Renal cortical epithelial cell (primary cell): ENCODE data around the gene BLNK. TPM values are rescaled to one million over a fixed set of nuclear protein-coding genes. Genes with fewer than 3 reads are reported as not detected.
"Not testable (repeated sequence)": the region's sequence is repeated elsewhere in the genome, so short reads cannot be mapped to it uniquely, and the experiment has no call there.

Experiments used
- DNase-seq: peaks from one replicate; pipeline ENCODE4 v3.0.0-alpha.2; 2011; ENCODE audit warnings: low read depth
- total RNA-seq: library from RNA; depleted of rRNA; stranded (reverse); fragments of >200 nt; gene quantifications from 2 replicates; pipeline ENCODE4 v1.2.3, GENCODE V29; 2014

BLNK gene
- 0.35 and 2.8 TPM in 2 replicates for total RNA-seq

DNA sequence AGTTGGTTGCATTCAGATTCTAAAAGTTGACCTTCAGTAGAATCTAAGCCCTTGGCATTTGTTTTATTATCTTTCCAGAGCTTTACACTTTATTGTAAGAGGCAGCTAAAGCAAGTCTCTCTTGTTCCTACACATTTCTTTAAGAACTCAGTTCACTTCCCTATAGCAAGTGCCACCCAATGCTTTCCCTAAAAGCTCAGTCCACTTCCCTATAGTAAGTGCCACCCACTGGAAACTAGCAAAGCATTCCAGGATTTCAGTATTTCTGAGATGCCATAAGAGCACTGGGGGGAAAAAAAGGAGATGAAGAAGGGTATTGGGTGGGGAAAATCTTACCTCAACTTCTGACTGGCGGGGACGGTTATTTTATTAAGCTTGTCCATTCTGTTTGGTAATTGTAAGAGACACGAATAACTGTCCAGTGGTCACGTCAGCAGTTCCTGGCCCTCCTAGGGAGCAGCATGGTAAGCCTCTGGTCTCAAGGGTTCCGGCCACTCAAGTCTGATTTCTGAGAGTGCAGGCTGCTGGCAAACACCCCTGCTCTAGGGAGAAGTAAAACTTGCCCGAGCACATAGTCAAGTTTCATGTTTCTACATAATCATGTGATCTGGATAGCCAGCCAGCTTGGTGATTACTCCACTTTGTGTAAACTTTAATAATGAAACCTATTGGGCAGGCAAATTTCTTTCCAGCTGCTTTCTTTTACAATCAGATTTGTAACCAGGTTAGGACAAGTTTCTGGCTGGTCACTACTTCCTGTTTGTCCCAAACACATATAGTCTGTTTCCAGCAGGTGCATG, at the start of gene BLNK:
BLNK (minus strand) TSS at position 554 of the 800 bp plus-strand sequence; CDS start at position 383, 171 bp downstream.
- DNase-seq: peak; percentile 94

DNA sequence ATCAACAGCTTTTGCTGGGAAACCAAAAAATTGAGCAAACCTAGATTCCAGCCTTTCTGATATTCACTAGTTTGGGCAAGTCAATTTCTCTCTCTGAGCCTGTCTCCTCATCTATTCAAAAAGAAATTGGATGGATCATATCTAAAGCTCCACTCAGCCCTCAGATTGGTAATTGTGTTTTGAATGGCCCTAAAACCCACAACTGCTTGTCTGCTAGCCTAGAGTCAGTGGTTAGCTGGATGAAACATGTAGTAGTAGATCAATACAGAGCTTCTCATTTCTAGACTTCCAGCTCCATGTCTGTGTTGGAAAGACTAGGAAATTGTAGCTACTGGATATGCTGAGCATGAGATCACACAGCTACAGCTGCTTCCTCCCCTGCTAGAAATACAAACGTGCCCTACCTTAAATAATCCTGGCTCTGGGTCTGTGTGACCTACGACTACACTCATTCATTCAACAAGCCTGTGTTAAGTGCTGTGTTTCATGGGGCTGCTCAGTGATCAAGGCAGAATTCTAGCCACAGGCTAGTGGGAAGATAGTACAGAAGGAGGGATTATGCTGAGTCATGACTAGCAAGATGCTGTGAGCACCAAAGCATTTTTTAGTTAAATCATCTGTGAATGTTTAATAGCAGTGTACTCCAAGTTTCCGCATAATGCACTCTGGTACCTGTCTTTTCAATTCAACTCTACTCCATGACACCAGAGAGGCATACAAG, 48.5 kb upstream of the BLNK start:
- peak; percentile 66 for DNase-seq

DNA sequence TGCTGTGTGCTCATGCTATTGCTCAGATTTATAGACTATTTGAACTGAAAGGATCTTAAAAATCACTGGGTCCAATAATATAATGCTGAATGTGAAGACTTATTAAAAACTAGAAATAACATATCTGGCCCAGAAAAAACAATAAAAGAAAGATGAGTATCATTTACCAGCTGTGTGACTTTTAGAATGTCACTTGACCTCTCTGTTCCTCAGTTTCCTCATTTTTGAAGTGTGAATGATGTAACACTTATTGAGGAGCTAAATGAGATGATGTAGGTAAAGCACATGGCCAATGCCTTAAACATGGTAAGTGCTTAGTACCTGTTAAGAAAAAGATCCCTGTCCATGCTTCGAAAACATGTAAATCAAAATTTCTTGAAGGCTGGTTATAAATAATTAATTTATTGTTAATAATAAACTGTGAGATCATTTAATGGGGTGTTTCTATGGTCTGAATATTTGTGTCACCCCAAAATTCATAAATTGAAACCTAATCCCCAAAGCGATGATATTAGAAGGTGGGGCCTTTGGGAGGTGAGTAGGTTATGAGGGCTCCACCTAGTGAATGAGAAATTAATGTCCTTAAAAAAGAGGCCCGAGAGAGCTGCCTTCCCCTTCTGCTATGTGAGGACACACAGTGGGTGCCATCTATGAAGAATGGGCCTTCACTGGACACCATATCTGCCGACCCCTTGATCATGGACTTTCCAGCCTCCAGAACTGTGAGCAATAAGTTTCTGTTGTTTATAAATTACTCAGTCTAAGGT, 45.9 kb upstream of the BLNK start:
- no peak for DNase-seq

DNA sequence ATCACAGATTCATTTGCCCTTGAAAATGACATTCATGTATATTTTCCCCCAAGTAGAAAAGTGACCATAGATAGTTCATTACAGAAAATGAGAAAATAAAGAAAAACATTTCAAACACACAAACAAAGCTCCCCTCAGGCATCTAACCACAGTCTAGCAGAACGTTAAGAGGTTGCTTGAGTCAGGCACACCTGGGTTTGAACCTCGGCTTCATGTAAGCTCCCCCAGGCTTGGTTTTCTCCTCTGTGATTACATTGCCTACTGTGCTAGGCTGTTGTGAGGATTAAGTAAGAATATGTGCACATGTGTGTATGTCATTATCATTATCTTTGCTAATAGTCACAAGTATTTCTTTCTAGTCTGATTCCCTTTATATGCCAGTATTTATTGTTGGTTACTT, 42.0 kb upstream of the BLNK start:
- DNase-seq: no peak

DNA sequence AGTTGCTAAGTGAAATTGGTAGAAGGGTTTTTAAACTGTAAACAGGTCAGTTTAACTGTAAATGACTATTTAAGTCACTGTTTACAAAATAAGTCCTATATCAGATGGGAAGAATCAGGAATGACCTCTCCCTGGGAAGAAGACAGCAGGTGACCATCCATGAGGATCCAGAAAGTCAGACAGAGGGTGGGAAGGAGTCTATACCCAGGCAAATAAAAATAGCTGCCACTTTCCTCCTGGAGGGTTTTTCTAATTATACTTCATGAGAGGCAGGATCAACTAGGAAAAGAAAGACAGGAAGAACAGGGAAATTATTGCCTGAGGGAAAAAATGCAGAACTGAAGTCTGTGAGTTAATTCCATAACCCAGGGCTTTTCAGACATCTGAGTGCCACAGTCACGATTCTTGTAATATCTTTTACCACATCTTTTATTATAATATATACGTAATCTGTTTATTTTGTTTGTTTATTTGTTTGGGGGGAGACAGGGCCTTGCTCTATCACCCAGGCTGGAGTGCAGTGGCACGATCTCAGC, 39.9 kb upstream of the BLNK start:
- no peak for DNase-seq

DNA sequence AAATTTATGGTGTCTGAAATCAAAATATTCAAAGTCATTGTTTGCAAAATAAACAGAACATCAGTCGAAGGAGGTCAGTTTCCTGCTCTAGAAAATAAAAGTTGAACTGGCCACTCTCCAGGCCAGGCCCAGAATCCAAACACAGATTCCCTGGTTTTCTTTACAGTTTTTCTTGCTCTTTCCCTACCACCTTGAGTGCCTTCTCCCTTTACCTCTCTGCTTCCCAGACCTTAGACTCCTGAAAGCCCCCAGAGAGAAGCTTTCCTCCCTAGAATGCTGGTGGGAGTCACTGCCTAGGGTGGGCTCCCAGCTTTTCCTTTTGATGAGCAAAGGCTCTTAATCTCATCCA, 38.9 kb upstream of the BLNK start:
- no peak for DNase-seq

DNA sequence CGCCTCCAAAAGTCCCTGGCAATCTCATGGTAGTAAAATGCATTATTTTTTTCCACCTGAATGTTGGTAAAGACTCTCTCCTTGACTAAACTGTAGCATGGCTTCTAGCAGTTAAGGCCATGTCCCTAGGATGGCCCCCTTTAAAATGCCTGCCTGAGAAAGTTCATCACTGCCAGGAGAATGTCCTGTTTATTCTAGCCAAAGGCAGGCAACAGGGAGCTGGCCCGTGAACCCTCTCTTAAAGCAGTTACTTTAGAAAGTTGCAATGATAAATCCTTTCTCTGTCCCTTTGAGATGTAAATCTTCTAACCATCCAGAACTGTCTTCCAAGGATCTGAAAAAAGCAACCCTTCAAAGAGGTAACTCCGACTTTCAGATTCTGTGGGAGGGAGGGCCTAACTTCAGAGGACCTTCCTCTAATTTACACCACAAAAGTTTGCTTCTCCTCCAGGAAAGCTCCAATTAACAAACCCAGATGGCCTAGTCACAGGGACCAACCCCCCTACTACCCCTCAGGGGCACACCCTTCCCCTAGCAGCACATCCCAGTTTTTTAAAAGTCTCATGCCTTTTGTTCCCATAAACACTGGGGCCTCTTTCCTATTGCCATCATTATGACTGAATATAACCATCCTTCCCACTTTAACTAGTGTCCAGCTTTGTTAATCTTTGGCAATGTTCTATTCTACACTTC, 38.4 kb upstream of the BLNK start:
- no peak for DNase-seq

DNA sequence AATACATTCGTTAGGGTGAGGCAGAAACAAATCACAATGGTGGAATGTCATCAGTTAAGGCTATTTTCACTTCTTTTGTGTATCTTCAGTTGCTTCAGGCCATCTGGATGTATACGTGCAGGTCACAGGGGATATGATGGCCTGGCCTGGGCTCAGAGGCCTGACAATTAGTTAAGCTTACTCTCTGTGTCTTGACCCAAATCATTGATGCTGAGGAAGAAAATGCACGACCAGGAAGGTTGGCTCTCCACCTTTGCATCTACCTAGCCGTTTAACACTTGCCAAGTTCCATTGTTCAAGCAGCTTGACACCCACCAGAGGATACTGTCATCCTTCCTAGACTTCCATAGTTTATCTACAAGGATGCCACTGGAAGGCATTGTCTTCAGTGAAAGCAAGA, 37.5 kb upstream of the BLNK start:
- not testable (repeated sequence) for DNase-seq

DNA sequence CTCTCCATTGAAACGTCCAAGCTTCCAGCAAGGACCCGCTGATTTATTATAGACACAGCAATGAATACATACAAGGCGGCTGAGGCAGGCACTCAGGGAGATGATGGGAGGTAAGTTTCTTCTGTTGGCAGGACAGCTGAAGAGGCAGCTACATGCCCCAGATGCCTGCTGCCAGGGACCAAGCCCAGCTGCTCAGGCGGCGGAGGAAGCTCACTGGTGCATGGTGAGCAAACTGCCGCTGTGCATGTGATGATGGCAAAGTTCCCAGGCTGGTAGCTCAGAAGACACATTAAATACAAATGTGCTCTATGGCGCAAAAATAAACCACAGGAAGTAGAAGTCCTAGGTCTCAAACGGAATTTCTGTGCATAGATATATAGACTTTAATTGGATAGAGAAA, 35.1 kb upstream of the BLNK start:
- peak; percentile 79 for DNase-seq

DNA sequence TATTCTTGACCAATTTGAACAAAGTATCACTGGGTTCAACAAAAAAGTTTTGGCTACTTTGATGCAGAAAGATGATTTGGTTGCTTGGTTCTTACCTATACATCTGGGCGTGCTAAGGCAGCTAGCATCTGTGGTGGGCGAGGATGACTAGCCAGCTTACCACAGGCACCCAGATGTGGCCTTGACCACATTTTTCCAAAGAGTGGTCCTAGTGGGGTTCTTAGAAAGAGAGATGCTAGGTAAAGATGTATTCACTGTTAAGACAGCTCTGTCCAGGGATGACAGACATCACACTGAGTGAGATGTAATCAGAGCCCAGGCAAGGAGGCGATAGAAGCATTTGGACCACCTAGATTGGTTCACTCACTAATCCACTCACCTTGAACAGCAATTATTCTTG, 33.6 kb upstream of the BLNK start:
- no peak for DNase-seq

DNA sequence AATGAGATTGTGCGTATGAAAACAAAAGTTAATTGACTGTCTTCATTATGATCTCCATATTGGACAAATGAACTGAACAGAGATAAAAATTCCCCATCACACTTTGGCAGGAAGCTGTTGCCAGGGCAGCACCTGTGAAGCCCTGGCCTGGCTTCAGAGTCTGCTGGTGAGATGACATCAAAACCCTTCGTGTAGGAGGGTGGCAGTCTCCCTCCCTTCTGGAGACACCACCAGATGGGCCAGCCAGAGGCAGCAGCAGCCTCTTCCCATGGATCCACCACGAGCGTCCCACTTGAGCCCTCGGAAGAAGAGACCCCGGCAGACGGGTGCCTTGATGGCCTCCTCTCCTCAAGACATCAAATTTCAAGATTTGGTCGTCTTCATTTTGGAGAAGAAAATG, 32.9 kb upstream of the BLNK start, which contains the start of gene DNTT:
DNTT (plus strand) TSS at position 205 of the 400 bp plus-strand sequence; CDS start at position 269, 64 bp downstream.
- DNase-seq: no peak

DNA sequence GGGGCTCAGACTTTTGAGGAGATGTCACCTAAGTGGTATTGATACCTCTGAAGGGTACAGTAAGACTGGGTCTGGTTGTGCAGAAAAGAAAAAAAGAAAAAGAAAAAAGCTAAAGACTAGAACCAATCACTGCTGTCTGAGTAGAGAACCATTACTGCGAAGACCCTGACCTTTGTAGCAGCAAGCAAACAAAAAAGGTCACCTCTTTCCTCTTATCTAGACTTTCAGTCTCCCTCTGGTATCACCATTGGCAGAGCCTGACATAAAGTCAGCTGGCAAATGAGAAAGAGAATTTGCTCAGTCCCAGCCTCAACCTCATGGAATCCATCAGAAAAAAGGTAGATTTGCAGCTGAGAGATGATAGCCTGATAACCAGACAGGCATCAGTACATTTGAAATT, 30.2 kb upstream of the BLNK start:
- no peak for DNase-seq

DNA sequence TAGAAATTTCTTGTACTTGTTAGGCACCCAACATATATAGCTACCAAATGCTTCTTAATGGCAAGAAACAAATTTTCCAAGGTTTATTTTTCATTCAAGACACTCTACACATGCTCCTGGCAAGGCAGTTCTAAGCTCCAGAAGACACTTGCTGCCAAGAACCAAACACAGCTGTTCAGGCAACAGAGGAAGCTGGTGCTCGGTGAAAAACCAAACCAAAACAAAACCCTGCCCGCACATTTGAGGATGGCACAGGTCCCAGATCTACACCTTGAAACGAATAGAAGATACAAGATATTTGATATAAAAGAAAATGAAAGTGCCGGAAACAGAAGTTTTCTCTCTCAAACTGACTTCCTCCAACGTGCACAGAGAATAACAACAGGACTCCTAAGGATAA, 28.0 kb upstream of the BLNK start:
- DNase-seq: no peak

DNA sequence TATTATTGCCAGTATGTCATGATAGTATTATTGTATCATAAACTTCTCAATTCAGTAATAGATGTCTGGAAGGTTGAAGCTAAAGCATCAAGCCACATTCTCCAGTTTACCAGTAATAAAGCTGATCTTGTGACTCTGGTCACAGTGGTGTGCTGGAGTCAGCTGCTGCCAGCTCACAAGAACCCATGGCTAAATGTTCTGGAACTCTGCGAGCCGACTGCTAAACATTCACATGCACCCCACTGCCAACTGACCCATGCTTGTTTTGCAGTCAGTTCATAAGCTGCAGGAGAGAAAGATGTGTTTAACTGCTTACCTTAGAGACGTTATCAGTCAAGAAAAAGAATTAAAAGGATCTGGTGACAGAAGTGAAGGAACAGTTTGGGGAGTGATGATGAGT, 27.0 kb upstream of the BLNK start:
- no peak for DNase-seq

DNA sequence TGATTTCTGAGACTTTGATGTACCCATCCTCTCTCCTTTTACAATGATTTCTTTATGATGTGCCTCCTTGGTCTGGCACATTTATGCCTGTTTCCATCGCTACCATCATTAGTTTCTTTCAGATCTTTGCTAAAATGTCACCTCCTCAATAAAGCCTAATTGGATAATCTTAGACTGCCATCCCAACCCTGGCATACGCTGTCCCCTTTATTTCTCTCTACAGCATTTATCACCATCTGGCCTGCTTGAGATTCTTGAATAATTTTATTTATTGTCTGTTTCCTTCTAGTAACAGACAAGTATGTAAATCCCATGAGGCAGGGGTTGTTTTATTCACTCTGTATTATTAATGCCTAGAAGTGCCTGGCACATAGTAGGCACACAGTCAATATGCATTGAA, 26.1 kb upstream of the BLNK start:
- DNase-seq: no peak

DNA sequence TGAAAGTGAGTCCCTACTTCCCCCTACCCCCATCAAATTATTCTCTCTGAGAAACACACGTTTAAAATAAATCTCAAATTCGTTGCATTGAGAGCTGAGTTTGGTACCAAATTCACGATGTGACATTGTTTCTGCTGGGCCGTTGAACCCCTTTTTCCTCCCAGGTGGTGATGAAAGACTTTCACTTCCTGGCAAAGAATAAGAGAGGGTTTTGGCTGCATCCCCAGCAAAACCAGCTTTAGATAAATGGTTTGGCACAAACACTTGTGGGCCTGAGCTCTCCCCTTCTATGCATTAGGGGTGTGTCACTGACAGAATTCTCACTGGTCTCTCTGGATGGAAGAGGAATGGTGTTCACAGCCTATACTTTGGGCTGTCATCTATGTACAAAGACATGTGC, 24.1 kb upstream of the BLNK start:
- DNase-seq: no peak

DNA sequence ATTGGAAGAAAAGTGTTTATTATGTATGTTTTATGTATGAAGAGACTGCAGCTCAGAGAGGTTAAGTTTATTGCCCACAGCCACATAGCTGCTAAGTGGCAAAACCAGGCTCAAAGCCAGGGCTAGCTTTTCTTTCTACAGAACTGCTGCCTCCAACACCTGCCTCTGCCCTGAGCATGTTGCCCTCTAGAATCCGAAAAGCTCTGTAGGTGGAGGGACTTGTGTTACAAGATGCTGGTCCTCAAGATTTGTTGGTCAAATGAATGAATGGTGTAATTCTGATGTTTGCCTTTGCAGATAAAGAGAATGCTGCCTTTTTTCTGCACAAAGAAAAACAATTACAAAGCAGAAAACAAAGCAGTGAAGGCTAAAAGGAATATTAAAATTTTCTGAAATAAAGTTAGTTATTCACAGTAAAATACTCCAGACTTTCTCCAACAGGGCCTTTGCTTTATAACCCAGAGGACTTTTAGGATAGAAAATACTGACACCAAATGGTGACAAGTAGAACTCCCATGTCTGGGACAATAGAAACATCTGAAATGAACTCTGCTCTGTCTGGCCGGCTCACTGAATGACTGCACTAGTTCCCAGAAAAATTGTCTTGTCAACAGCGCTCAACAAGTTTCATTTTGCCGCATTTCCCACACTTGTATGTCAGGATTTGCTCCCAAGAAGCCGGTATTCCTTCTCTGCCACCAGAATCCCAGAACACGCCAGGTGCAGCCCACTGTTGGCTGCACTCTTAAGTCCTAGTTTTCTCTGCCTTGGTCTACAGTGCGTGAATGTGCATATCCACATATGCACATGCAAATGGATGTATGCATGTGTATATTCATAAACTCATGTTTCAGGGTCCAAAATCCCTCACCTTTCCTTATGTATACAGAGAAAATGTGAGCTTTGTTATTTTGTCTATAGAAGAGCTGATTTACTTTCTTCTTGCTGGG, 21.9 kb upstream of the BLNK start:
- DNase-seq: peak; percentile 68

DNA sequence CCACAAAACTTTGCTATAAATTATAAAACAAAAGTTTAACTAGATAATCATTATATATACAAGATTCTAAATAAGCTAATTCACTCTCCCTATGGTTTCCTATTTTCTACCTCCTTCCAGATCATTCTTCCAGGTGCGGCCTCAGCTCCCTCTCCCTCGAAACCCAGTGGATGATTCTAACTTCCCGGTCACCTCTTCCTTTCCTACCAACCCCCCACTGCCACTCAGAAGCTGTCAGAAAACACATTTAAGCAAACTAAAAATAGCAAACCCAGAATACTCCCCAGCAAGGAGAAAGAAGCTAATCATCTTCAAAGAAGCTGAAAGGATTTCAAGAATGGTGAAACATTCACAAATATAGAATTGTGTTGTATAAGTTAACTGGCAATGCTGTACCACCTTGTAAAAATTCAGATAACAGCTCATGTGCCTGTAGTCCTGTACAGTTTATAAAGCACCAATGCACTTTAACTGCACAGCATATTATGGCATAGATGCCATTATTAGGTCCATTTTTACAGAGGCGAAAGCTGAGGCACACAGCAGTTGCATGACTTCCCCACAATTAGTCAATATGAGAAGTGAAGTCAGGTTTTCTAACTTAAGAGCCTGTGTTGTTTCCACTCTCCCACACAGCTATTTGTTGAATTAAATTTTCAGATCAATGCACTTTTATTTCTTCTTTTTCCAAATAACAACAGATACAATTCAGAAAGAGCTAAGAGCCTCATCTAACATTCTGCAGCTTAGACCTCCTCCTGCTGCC, 19.2 kb upstream of the BLNK start:
- no peak for DNase-seq

DNA sequence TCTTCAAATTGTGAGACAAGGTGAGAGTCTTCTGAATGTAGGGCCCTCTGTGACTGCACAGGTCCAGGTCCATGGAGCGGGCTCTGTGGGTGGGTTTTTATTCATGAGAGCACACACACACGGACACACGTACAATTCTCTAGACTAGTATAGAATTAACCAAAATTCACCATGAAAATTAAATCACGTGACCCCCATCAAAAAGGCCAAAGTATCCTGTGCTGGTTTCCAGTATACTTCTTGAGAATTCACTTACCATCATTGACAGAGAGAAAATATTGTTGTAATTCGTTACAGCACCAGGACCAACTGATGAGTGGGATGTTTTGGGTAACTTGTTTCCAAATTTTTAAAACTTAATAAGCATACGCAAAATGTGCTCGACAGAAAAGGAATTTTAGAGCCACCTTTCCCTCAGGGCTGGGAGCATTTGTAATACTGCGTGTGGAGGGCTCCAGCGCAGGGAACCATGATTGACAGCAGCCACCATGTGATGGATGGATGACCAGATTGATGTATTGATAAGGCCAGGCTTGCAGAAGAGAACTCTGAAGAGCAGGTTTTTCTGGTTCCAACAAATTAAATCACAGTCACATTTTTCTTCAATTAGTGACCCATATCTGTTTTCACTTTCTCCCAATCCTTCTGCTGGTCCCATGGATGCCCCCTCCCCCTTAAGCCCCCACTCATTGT, 18.0 kb upstream of the BLNK start:
- DNase-seq: peak; percentile 23
